HG03521 (cell line): ENCODE results near the gene ATXN7L1.

Source experiments
- ATAC-seq: cut with Tn5 transposase; IDR thresholded peaks from one replicate; pipeline ENCODE4 v1.9.1; 2021; ENCODE audit warnings: mild to moderate bottlenecking, moderate library complexity; ENCODE audit not compliant: unreplicated experiment

The ATXN7L1 gene

GRCh38 chr7:105756367-105756766 is 120.0 kb downstream of the ATXN7L1 start:
- ATAC-seq, result no peak

- ATAC-seq, result no peak
Observed at GRCh38 chr7:105752671-105753275, 123.6 kb downstream of the ATXN7L1 start.

GRCh38 chr7:105751054-105751453 is 125.3 kb downstream of the ATXN7L1 start:
- ATAC-seq, result no peak

- ATAC-seq, result no peak
Observed at GRCh38 chr7:105748701-105749100, 127.7 kb downstream of the ATXN7L1 start.

- ATAC-seq, result no peak
Observed at GRCh38 chr7:105745681-105746330, 130.6 kb downstream of the ATXN7L1 start.

- ATAC-seq, result no peak
Observed at GRCh38 chr7:105744258-105744657, 132.1 kb downstream of the ATXN7L1 start.

- ATAC-seq, result no peak
Observed at GRCh38 chr7:105743351-105744090, 132.9 kb downstream of the ATXN7L1 start.

GRCh38 chr7:105742787-105743186 is 133.6 kb downstream of the ATXN7L1 start:
- no peak for ATAC-seq

GRCh38 chr7:105741982-105742381 is 134.4 kb downstream of the ATXN7L1 start:
- ATAC-seq, result no peak

- ATAC-seq, result no peak
Observed at GRCh38 chr7:105738133-105738532, 138.3 kb downstream of the ATXN7L1 start.

GRCh38 chr7:105734233-105734632 is 142.2 kb downstream of the ATXN7L1 start:
- ATAC-seq, result no peak

- ATAC-seq, result no peak
Observed at GRCh38 chr7:105731042-105731441, 145.4 kb downstream of the ATXN7L1 start.

GRCh38 chr7:105728028-105728427 is 148.4 kb downstream of the ATXN7L1 start:
- no peak for ATAC-seq

GRCh38 chr7:105724688-105725087 is 151.7 kb downstream of the ATXN7L1 start:
- no peak for ATAC-seq

- no peak for ATAC-seq
Observed at GRCh38 chr7:105723572-105723971, 152.8 kb downstream of the ATXN7L1 start.

- ATAC-seq, result no peak
Observed at GRCh38 chr7:105721571-105722104, 154.8 kb downstream of the ATXN7L1 start.

GRCh38 chr7:105719919-105720318 is 156.5 kb downstream of the ATXN7L1 start:
- no peak for ATAC-seq

GRCh38 chr7:105719395-105719794 is 157.0 kb downstream of the ATXN7L1 start:
- no peak for ATAC-seq

- no peak for ATAC-seq
Observed at GRCh38 chr7:105718511-105718925, 157.9 kb downstream of the ATXN7L1 start.

GRCh38 chr7:105715528-105715927 is 160.9 kb downstream of the ATXN7L1 start:
- ATAC-seq, result no peak

GRCh38 chr7:105713488-105714465 is 162.6 kb downstream of the ATXN7L1 start:
- ATAC-seq, result no peak
